IMR-90 (cell line): ENCODE results near the gene PRSS23. TPM values are rescaled to one million over a fixed set of nuclear protein-coding genes. Genes with fewer than 3 reads are reported as not detected.

Experiments
- ATAC-seq: fragments of 200-7000 bp; cut with Tn5 transposase; 2 replicates; pipeline ENCODE4 v1.9.1; 2020; ENCODE audit warnings: low read depth, mild to moderate bottlenecking, moderate library complexity
- BruUV-seq: library from RNA; stranded (reverse); fragments of 400-500 nt; replicated peaks from 2 replicates; lab custom pipeline; 2021; lab: Mats Ljungman, UMichigan
- CTCF ChIA-PET: fragments of 300-600 bp; formaldehyde crosslinking; extraction: SDS; loops from one replicate; lab custom pipeline; 2021; ENCODE audit warnings: antibody characterized with exemption; lab: Yijun Ruan, JAX
- POLR2A ChIA-PET: fragments of 300-600 bp; sonication (Branson Sonifier 250); formaldehyde crosslinking; loops from one replicate; lab custom pipeline; 2022; ENCODE audit warnings: antibody characterized with exemption; ENCODE audit not compliant: unreplicated experiment; lab: Charles Lee
- DNase-seq: peaks from one replicate; pipeline ENCODE4 v3.0.0; 2013
- H2AFZ ChIP-seq: replicated peaks from 2 replicates; pipeline ENCODE3; 2013; ENCODE audit warnings: low read length, mild to moderate bottlenecking; ENCODE audit not compliant: poor library complexity
- H2AK5ac ChIP-seq: 2 replicates; pipeline ENCODE4 v1.6.1; 2013; ENCODE audit warnings: low read depth, low read length, inconsistent platforms
- H2AK9ac ChIP-seq: replicated peaks from 2 replicates; pipeline ENCODE3; 2013; ENCODE audit warnings: mild to moderate bottlenecking, low read depth, low read length, moderate library complexity; ENCODE audit not compliant: poor library complexity
- H2BK120ac ChIP-seq: 2 replicates; pipeline ENCODE4 v1.6.1; 2013; ENCODE audit warnings: low read depth, low read length, inconsistent platforms
- H2BK15ac ChIP-seq: 3 replicates; pipeline ENCODE4 v1.6.1; 2013; ENCODE audit warnings: low read depth, low read length, inconsistent platforms
- H2BK20ac ChIP-seq: 2 replicates; pipeline ENCODE4 v1.6.1; 2013; ENCODE audit warnings: low read depth, mild to moderate bottlenecking, inconsistent platforms, low read length, moderate library complexity
- H2BK5ac ChIP-seq: 2 replicates; pipeline ENCODE4 v1.6.1; 2013; ENCODE audit warnings: mild to moderate bottlenecking, low read depth, low read length, inconsistent platforms; ENCODE audit not compliant: poor library complexity, severe bottlenecking
- H3K14ac ChIP-seq: replicated peaks from 2 replicates; pipeline ENCODE4 v1.6.1; 2013; ENCODE audit warnings: low read depth, low read length, inconsistent platforms
- H3K18ac ChIP-seq: 2 replicates; pipeline ENCODE4 v1.6.1; 2013; ENCODE audit warnings: low read depth, low read length, control low read depth
- H3K23ac ChIP-seq: 2 replicates; pipeline ENCODE4 v1.6.1; 2013; ENCODE audit warnings: low read depth, low read length, inconsistent platforms
- H3K27ac ChIP-seq: 2 replicates; pipeline ENCODE4 v1.5.1; 2013; ENCODE audit warnings: mild to moderate bottlenecking, control low read depth, low read length; ENCODE audit not compliant: insufficient read depth
- H3K27me3 ChIP-seq: 2 replicates; pipeline ENCODE4 v1.6.1; 2013; ENCODE audit warnings: low read length; ENCODE audit not compliant: control insufficient read depth, insufficient read depth
- H3K36me3 ChIP-seq: 2 replicates; pipeline ENCODE4 v1.6.1; 2013; ENCODE audit warnings: low read length, mixed read lengths; ENCODE audit not compliant: control insufficient read depth, insufficient read depth
- H3K4ac ChIP-seq: 2 replicates; pipeline ENCODE4 v1.6.1; 2013; ENCODE audit warnings: low read depth, low read length, inconsistent platforms
- H3K4me1 ChIP-seq: 2 replicates; pipeline ENCODE4 v1.6.1; 2013; ENCODE audit warnings: low read length, mixed read lengths; ENCODE audit not compliant: control insufficient read depth, insufficient read depth
- H3K4me2 ChIP-seq: 2 replicates; pipeline ENCODE4 v1.6.1; 2013; ENCODE audit warnings: low read depth, mild to moderate bottlenecking, control low read depth, low read length, moderate library complexity
- H3K4me3 ChIP-seq: 2 replicates; pipeline ENCODE4 v1.5.1; 2013; ENCODE audit warnings: low read depth, mild to moderate bottlenecking, control low read depth, low read length, moderate library complexity; ENCODE audit not compliant: insufficient read depth
- H3K56ac ChIP-seq: 2 replicates; pipeline ENCODE4 v1.6.1; 2013; ENCODE audit warnings: low read length, inconsistent platforms; ENCODE audit not compliant: insufficient read depth; ENCODE audit errors: extremely low read depth
- H3K79me1 ChIP-seq, 2 experiments: 2 replicates each; pipeline ENCODE4 v1.6.1; 2013; ENCODE audit warnings: low read length in 2 of 2, inconsistent platforms in 1 of 2, low read depth in 1 of 2
- H3K9ac ChIP-seq: 2 replicates; pipeline ENCODE4 v1.6.1; 2013; ENCODE audit warnings: low read depth, low read length, control low read depth
- H3K9me1 ChIP-seq: 2 replicates; pipeline ENCODE4 v1.6.1; 2013; ENCODE audit warnings: low read length, inconsistent platforms; ENCODE audit not compliant: insufficient read depth
- H3K9me3 ChIP-seq: 2 replicates; pipeline ENCODE4 v1.6.1; 2013; ENCODE audit warnings: low read length; ENCODE audit not compliant: control insufficient read depth, insufficient read depth
- H4K20me1 ChIP-seq: 2 replicates; pipeline ENCODE4 v1.6.1; 2013; ENCODE audit warnings: low read length, inconsistent platforms; ENCODE audit not compliant: insufficient read depth
- H4K5ac ChIP-seq: 2 replicates; pipeline ENCODE4 v1.6.1; 2013; ENCODE audit warnings: mild to moderate bottlenecking, low read depth, low read length, control low read depth
- H4K8ac ChIP-seq, 2 experiments: 2 replicates each; pipeline ENCODE4 v1.6.1; 2013; ENCODE audit warnings: low read depth in 2 of 2, low read length in 2 of 2, control low read depth in 1 of 2, inconsistent platforms in 1 of 2
- H4K91ac ChIP-seq: 2 replicates; pipeline ENCODE4 v1.6.1; 2013; ENCODE audit warnings: low read depth, low read length, inconsistent platforms; ENCODE audit not compliant: insufficient read depth
- CHD1 ChIP-seq: IDR thresholded peaks from 2 replicates; pipeline ENCODE4 v1.6.1; 2012; ENCODE audit warnings: low read depth, low read length, improper control_type of control experiment
- MAZ ChIP-seq: IDR thresholded peaks from 2 replicates; pipeline ENCODE4 v1.6.1; 2012; ENCODE audit warnings: low read depth, mild to moderate bottlenecking, low read length, improper control_type of control experiment, moderate library complexity, borderline replicate concordance
- MXI1 ChIP-seq: IDR thresholded peaks from 2 replicates; pipeline ENCODE4 v1.6.1; 2012; ENCODE audit warnings: low read depth, mild to moderate bottlenecking, low read length, moderate library complexity, borderline replicate concordance
- POLR2A ChIP-seq: IDR thresholded peaks from 2 replicates; pipeline ENCODE4 v1.6.1; 2012; ENCODE audit warnings: mild to moderate bottlenecking, low read depth, low read length
- RAD21 ChIP-seq: IDR thresholded peaks from 2 replicates; pipeline ENCODE4 v1.6.1; 2012; ENCODE audit warnings: low read length, improper control_type of control experiment
- USF2 ChIP-seq: fragments of 150-350 bp; IDR thresholded peaks from 2 replicates; pipeline ENCODE4 v1.6.1; 2017; ENCODE audit warnings: mild to moderate bottlenecking, antibody characterized with exemption, low read length, low read depth
- WGBS, 2 experiments: methylation state at CpG; one replicate each; pipeline versions ENCODE4 v1.1.5 to v1.1.7; 2013; ENCODE audit warnings: missing lambda C conversion rate in 2 of 2; ENCODE audit not compliant: insufficient read length in 1 of 2; ENCODE audit errors: extremely low coverage in 2 of 2; 5-methylcytosine and 5-hydroxymethylcytosine counted together
- dilution Hi-C: fragments of 300-500 bp; cut with HindIII; formaldehyde crosslinking; loops from one replicate; pipeline ENCODE4 v1.14.3; 2018; ENCODE audit warnings: low sequenced_read_pairs; ENCODE audit not compliant: unreplicated experiment
- in situ Hi-C: fragments of 300-500 bp; cut with MboI; formaldehyde crosslinking; loops from 3 replicates; pipeline ENCODE4 v1.14.3; 2019; ENCODE audit warnings: low sequenced_read_pairs, inconsistent platforms, mixed read lengths
- intact Hi-C: fragments of 100-400 bp; cut with micrococcal nuclease; formaldehyde crosslinking; loops from 2 replicates; pipeline ENCODE4 v1.10.0; 2022
- polyA plus RNA-seq, 3 experiments: library from polyadenylated mRNA; depleted of rRNA; stranded (reverse); fragments of >200 nt; gene quantifications; 2 replicates each; pipeline ENCODE4 v1.2.3, GENCODE V29; 2012; ENCODE audit warnings: low replicate concordance in 1 of 3
- total RNA-seq: library from RNA; depleted of rRNA; stranded (reverse); fragments of >200 nt; gene quantifications from 2 replicates; pipeline ENCODE4 v1.2.3, GENCODE V29; 2012

PRSS23 gene
- total and polyA plus RNA-seq, 2 of the 4 experiments (the other 2 are of a cell fraction) = 100 to 199 TPM

- Histone ChIP-seq H3K4me2 (no peak overlapping the region), H3K9ac (no peak overlapping the region), H2BK15ac (no peak overlapping the region), H3K79me1 (no peaks in the 10 kb centered on the region), H3K4ac (no peak overlapping the region), H2AK5ac (no peak overlapping the region), H2BK20ac (no peak overlapping the region), H2AK9ac (no peak overlapping the region), H3K4me3 (no peak overlapping the region), H2BK120ac (no peak overlapping the region), H4K20me1 (no peaks in the 10 kb centered on the region), H3K23ac (no peak overlapping the region), H2BK5ac (no peak overlapping the region), H3K9me1 (no peaks in the 10 kb centered on the region; the same call in 1 of the 2 replicates), H3K27me3 (no peaks in the 10 kb centered on the region), H4K8ac (no peak overlapping the region), H3K56ac (no peak overlapping the region), H3K27ac (no peak overlapping the region), H3K36me3 (no peaks in the 10 kb centered on the region), H3K9me3 (no peaks in the 10 kb centered on the region), H2AFZ (no peak overlapping the region), H3K18ac (no peak overlapping the region), H3K4me1 (no peaks in the 10 kb centered on the region), H4K91ac (no peak overlapping the region), H3K14ac (no peak overlapping the region), H4K5ac (no peak overlapping the region)
- WGBS, 2 experiments = 100% methylated on average over 1 of the region's 1 CpG; no CpG with 5 or more reads in 1 of the 2 experiments
- no peak for DNase-seq
- no TSS peak for BruUV-seq
- in situ Hi-C loops = no loop called here
- TF ChIP-seq CHD1 = no peak
- no peak for TF ChIP-seq MAZ
- TF ChIP-seq USF2 = no peak
- TF ChIP-seq MXI1 = no peak
- no peak for TF ChIP-seq RAD21
- no peak for TF ChIP-seq POLR2A
- ChIA-PET POLR2A (no interaction called here), CTCF (no interaction called here)
- intact Hi-C loops = no loop called here
- dilution Hi-C loops = no loop called here
- ATAC-seq = no peak
Measured at GRCh38 chr11:86793307-86793706, 7.0 kb upstream of the PRSS23 start.
